Body of pancreas (tissue), 4 donors: Measurements from ENCODE around the gene PIK3R5. TPM values are rescaled to one million over a fixed set of nuclear protein-coding genes. Genes with fewer than 3 reads are reported as not detected.

Experiments
- ATAC-seq: fragments of 150-250 bp; one replicate; pipeline ENCODE4 v1.9.1; 2016
- DNase-seq, 4 donors: peaks; one replicate each; pipeline ENCODE4 v3.0.0-alpha.2; 2019
- H3K27ac ChIP-seq, 4 donors: fragments of 200-600 bp; sonication (generic); 1 replicate in 3 of 4; 2 replicates in 1 of 4; pipeline versions ENCODE4 v1.5.1 to v1.6.1; 2016 to 2019; ENCODE audit warnings: mild to moderate bottlenecking in 1 of 4, mixed read lengths in 1 of 4, moderate library complexity in 1 of 4
- H3K27me3 ChIP-seq, 2 donors: fragments of 200-600 bp; sonication (generic); one replicate each; pipeline ENCODE4 v1.6.0; 2016; ENCODE audit warnings: mild to moderate bottlenecking in 1 of 2
- H3K36me3 ChIP-seq, 2 donors: fragments of 200-600 bp; sonication (generic); replicated peaks in 1 of 2; 2 replicates each; pipeline ENCODE4 v1.5.1; 2016; ENCODE audit warnings: low read depth in 2 of 2; ENCODE audit not compliant: insufficient read depth in 1 of 2
- H3K4me1 ChIP-seq: fragments of 200-600 bp; sonication (generic); one replicate; pipeline ENCODE4 v1.6.0; 2016
- H3K4me3 ChIP-seq, 2 donors: fragments of 200-600 bp; sonication (generic); 1 replicate in 1 of 2; 2 replicates in 1 of 2; pipeline ENCODE4 v1.5.1; 2016 to 2019
- H3K9me3 ChIP-seq, 3 donors: fragments of 200-600 bp; sonication (generic); 1 replicate in 2 of 3; 2 replicates in 1 of 3; pipeline ENCODE4 v1.5.1; 2016
- POLR2A ChIP-seq, 3 donors: fragments of 450-650 bp; IDR thresholded peaks; one replicate each; pipeline ENCODE4 v1.6.1; 2016; ENCODE audit warnings: antibody characterized with exemption in 3 of 3, mild to moderate bottlenecking in 2 of 3
- WGBS, 2 donors: methylation state at CpG; one replicate each; pipeline ENCODE4 v1.1.5; 2017; 5-methylcytosine and 5-hydroxymethylcytosine counted together
- intact Hi-C: fragments of 100-400 bp; cut with DNase I; formaldehyde crosslinking; loops from one replicate; pipeline ENCODE4 v1.15.1; 2023
- total RNA-seq, 2 donors: library from RNA; depleted of rRNA; stranded (reverse); fragments of >200 nt; gene quantifications; one replicate each; pipeline ENCODE4 v1.1.0, GENCODE V29; 2016
- TF ChIP-seq, protein P1 (sequence below), 7 experiments: fragments of 450-650 bp in 4 of 7; fragments of 200-600 bp in 3 of 7; sonication (generic) in 3 of 7; IDR thresholded peaks; one replicate each; pipeline ENCODE4 v1.5.1; 2016 to 2019; ENCODE audit warnings: antibody characterized with exemption in 7 of 7

PIK3R5 gene
- total RNA-seq, 2 donors from 2014 or later: 4.6 to 4.7 TPM

DNA sequence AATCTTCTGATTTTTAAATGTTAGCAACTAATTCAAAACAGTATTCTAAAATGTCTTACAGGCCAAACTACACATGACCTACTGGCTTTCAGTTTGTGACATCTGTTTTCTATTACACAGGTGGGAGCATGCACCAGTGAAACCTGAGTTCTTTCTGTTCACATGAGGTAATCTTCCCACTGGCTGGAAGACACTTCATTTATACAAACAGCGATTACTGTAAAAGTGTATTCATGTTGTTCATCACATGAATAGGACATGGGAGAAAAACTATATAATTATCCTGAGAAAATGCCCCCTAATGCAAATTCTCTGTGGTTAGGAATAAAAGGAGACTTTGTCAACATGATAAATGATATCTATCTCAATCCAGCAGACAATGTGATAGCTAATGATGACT lies 11.1 kb upstream of the PIK3R5 start:
- no peak for ATAC-seq
- intact Hi-C loops: no loop called here
- no peaks in the 10 kb centered on the region for H3K4me1 ChIP-seq
- H3K4me3 ChIP-seq: no peak overlapping the region
- no peaks in the 10 kb centered on the region for H3K27me3 ChIP-seq
- no peak overlapping the region for H3K27ac ChIP-seq
- TF ChIP-seq, protein P1, sequence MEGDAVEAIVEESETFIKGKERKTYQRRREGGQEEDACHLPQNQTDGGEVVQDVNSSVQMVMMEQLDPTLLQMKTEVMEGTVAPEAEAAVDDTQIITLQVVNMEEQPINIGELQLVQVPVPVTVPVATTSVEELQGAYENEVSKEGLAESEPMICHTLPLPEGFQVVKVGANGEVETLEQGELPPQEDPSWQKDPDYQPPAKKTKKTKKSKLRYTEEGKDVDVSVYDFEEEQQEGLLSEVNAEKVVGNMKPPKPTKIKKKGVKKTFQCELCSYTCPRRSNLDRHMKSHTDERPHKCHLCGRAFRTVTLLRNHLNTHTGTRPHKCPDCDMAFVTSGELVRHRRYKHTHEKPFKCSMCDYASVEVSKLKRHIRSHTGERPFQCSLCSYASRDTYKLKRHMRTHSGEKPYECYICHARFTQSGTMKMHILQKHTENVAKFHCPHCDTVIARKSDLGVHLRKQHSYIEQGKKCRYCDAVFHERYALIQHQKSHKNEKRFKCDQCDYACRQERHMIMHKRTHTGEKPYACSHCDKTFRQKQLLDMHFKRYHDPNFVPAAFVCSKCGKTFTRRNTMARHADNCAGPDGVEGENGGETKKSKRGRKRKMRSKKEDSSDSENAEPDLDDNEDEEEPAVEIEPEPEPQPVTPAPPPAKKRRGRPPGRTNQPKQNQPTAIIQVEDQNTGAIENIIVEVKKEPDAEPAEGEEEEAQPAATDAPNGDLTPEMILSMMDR (IDR thresholded peaks at IDR 0.05): no peak
- no peak for TF ChIP-seq POLR2A (IDR thresholded peaks at IDR 0.05)
- 70 to 92% methylated on average over 1 of the region's 1 CpG for WGBS, 2 donors
- no peaks in the 10 kb centered on the region for H3K9me3 ChIP-seq
- no peak for DNase-seq
- no peaks in the 10 kb centered on the region for H3K36me3 ChIP-seq

DNA sequence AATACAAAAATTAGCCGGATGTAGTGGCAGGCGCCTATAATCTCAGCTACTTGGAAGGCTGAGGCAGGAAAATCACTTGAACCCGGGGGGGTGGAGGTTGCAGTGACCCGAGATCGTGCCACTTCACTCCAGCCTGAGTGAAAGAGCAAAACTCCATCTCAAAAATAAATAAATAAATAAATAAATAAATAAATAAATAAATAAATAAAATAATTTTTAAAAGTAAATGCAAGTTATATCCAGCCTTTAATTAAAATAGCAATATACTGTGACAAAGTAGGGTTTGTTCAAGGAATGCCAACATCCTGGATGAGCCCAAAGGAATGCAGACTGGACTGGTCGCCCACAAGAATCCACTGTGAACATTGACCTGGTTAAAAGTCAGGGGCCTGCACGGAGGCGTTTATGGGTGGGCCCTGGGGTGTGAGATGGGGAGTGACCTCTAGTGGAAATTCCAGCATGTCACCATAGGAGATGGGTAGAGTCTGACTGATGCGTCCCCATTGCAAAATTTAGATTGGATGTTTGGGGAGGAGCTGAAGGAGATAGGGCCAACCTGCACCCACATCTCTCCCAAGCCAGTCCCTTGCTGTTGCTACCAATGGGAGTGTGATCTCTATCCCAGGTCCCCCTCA lies 9.7 kb upstream of the PIK3R5 start:
- H3K9me3 ChIP-seq: no peaks in the 10 kb centered on the region
- H3K36me3 ChIP-seq: no peaks in the 10 kb centered on the region
- H3K27me3 ChIP-seq: no peaks in the 10 kb centered on the region
- intact Hi-C loops: no loop called here
- no peak overlapping the region for H3K4me3 ChIP-seq
- no peaks in the 10 kb centered on the region for H3K4me1 ChIP-seq
- H3K27ac ChIP-seq: no peak overlapping the region
- DNase-seq (no peak), ATAC-seq (no peak)
- TF ChIP-seq POLR2A (IDR thresholded peaks at IDR 0.05): no peak
- TF ChIP-seq, protein P1 (IDR thresholded peaks at IDR 0.05): no peak
- WGBS, 2 donors: 80 to 81% methylated on average over 9 of the region's 9 CpGs

DNA sequence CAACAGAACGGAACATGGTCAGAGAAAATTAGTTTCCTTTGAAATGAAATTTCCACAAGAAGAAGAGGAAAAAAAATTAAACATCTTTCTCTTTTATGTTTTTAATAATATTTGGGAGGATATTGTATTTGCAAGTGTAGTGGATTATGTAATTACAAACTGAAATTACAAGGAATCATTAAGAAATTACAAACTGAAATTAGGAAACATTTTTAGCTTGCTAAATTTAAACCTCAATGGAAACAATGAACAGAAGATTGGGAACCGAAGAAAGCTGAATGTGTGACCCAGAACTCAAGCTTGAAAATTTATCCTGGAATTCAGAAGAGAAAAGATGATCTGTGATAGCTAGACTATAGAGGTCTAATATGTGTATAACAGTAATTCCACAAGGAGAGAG lies 4.4 kb upstream of the PIK3R5 start:
- TF ChIP-seq POLR2A (IDR thresholded peaks at IDR 0.05): no peak
- TF ChIP-seq, protein P1 (IDR thresholded peaks at IDR 0.05): no peak
- 58 to 66% methylated on average over 2 of the region's 2 CpGs for WGBS, 2 donors
- intact Hi-C loops: no loop called here

DNA sequence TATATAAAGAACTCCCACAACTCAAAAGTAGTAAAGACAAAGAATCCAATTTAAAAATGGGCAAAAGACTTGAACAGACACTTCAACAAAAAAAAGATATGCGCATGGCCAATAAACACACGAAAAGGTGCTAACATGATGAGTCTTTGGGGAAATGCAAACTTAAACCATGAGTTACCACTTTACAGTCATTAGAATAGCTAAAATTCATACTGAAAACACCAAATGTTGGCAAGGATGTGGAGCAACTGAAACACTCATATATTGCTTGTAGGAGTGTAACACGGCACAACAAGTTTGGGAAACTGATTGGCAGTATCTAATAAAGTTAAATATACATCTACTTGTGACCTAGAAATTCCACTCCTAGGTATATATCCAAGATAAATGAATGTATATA lies 3.0 kb upstream of the PIK3R5 start:
- Histone ChIP-seq H3K27ac (no peak overlapping the region), H3K4me1 (peaks cover 9% of the 10 kb centered on the region), H3K36me3 (no peaks in the 10 kb centered on the region), H3K4me3 (no peak overlapping the region), H3K27me3 (peaks cover 0 to 10% of the 10 kb centered on the region in 2 donors), H3K9me3 (no peaks in the 10 kb centered on the region)
- intact Hi-C loops: no loop called here
- no peak for TF ChIP-seq POLR2A (IDR thresholded peaks at IDR 0.05)
- TF ChIP-seq, protein P1 (IDR thresholded peaks at IDR 0.05): no peak
- no peak for DNase-seq
- WGBS, 2 donors: 75 to 91% methylated on average over 3 of the region's 3 CpGs
- no peak for ATAC-seq

More for the DNA sequence above, 4.4 kb upstream of the PIK3R5 start:
- Histone ChIP-seq H3K4me3 (no peak overlapping the region), H3K4me1 (peaks cover 9% of the 10 kb centered on the region), H3K27me3 (peaks cover 0 to 10% of the 10 kb centered on the region in 2 donors), H3K9me3 (no peaks in the 10 kb centered on the region), H3K27ac (no peak overlapping the region), H3K36me3 (no peaks in the 10 kb centered on the region)
- ATAC-seq (no peak), DNase-seq (no peak)

DNA sequence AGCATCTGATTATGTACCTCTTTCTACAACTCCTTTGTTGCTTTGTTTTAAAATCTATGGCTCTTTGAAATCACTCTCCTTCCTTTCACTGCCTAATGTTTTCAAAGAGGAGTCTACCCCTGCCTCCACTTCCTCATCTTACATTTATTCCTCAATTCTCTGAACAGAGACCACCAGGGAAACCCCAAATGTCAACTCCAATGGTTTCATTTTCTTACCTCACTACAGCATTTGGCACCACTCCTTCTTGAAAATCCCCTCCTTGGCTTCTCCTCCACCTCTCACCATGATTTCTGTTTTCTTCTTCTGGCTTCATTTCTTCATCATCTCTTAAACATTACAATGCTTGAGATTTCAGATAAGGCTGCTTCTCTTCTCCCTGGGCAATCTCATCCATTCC lies 2.4 kb upstream of the PIK3R5 start:
- Histone ChIP-seq H3K4me3 (no peak overlapping the region), H3K36me3 (no peaks in the 10 kb centered on the region), H3K4me1 (peaks cover 9% of the 10 kb centered on the region), H3K27me3 (peaks cover 0 to 10% of the 10 kb centered on the region in 2 donors), H3K27ac (no peak overlapping the region), H3K9me3 (no peaks in the 10 kb centered on the region)
- TF ChIP-seq POLR2A (IDR thresholded peaks at IDR 0.05): no peak
- TF ChIP-seq, protein P1 (IDR thresholded peaks at IDR 0.05): no peak
- no peak for DNase-seq
- no peak for ATAC-seq
- intact Hi-C loops: no loop called here
